Measurements from ENCODE around the gene WRAP73. TPM values are rescaled to one million over a fixed set of nuclear protein-coding genes. Genes with fewer than 3 reads are reported as not detected.
A peak's percentile ranks its signal among the peaks of the same experiment; 100 is the strongest.

Gene WRAP73
- total and polyA plus RNA-seq, 5 donors: 8.7 to 13.9 (median 12.5) TPM

- no peak overlapping the region for H3K27ac ChIP-seq (ENCODE audit: low read length)
- 11% methylated on average over 68 of the region's 68 CpGs for WGBS
- ATAC-seq: no peak
- intact Hi-C loops (cut with DNase I): no loop called here
- H3K4me3 ChIP-seq (ENCODE audit: low read length): peak overlapping the region; percentile 8
- H3K4me1 ChIP-seq (ENCODE audit: control insufficient read depth, insufficient read depth, low read length): no peaks in the 10 kb centered on the region
- DNase-seq: peak in 1 of 3 donors; percentile 63
- H3K27me3 ChIP-seq (ENCODE audit: control insufficient read depth, insufficient read depth): no peaks in the 10 kb centered on the region
- no peaks in the 10 kb centered on the region for H3K9me3 ChIP-seq (ENCODE audit: control insufficient read depth, low read length)
Observed at GRCh38 chr1:3652548-3653285, 2.8 kb upstream of the WRAP73 start.

GRCh38 chr1:3651930-3652547 lies 2.1 kb upstream of the WRAP73 start, which contains the start of gene TP73:
Gene TP73, plus strand, starts transcription at chr1:3652516. Its CDS starts 29,850 bp downstream, at chr1:3682366.
- DNase-seq (peak in 2 of 3 donors; percentile 69 to 71), ATAC-seq (peak; percentile 7 to 8)
- H3K4me3 ChIP-seq (ENCODE audit: low read length): peak within 1 kb of the TSS; percentile 8
- H3K27ac ChIP-seq (ENCODE audit: low read length): no peak within 1 kb of the TSS
- H3K4me1 ChIP-seq (ENCODE audit: control insufficient read depth, insufficient read depth, low read length): no peaks in the 10 kb centered on the region
- no peaks in the 10 kb centered on the region for H3K27me3 ChIP-seq (ENCODE audit: control insufficient read depth, insufficient read depth)
- intact Hi-C loops (cut with DNase I): no loop called here
- WGBS: under 1% methylated on average over 80 of the region's 80 CpGs
- H3K9me3 ChIP-seq (ENCODE audit: control insufficient read depth, low read length): no peaks in the 10 kb centered on the region

GRCh38 chr1:3651026-3651929 lies 1.4 kb upstream of the WRAP73 start:
- intact Hi-C loops (cut with DNase I): no loop called here
- no peaks in the 10 kb centered on the region for H3K9me3 ChIP-seq (ENCODE audit: control insufficient read depth, low read length)
- DNase-seq (peak in 1 of 3 donors; percentile 53), ATAC-seq (no peak)
- peak overlapping the region; percentile 8 for H3K4me3 ChIP-seq (ENCODE audit: low read length)
- H3K27ac ChIP-seq (ENCODE audit: low read length): no peak overlapping the region
- no peaks in the 10 kb centered on the region for H3K27me3 ChIP-seq (ENCODE audit: control insufficient read depth, insufficient read depth)
- 6% methylated on average over 83 of the region's 83 CpGs for WGBS
- H3K4me1 ChIP-seq (ENCODE audit: control insufficient read depth, insufficient read depth, low read length): no peaks in the 10 kb centered on the region

- ATAC-seq: peak in 1 of 2 donors; percentile 4
- Histone ChIP-seq H3K27me3 (ENCODE audit: control insufficient read depth, insufficient read depth) (no peaks in the 10 kb centered on the region), H3K27ac (ENCODE audit: low read length) (no peak overlapping the region), H3K4me3 (ENCODE audit: low read length) (peak overlapping the region; percentile 78), H3K9me3 (ENCODE audit: control insufficient read depth, low read length) (no peaks in the 10 kb centered on the region), H3K4me1 (ENCODE audit: control insufficient read depth, insufficient read depth, low read length) (no peaks in the 10 kb centered on the region)
- peak in 1 of 3 donors; percentile 58 for DNase-seq
- intact Hi-C loops (cut with DNase I): no loop called here
- 9% methylated on average over 50 of the region's 50 CpGs for WGBS
Observed at GRCh38 chr1:3650248-3651025, 534 bp upstream of the WRAP73 start.

- no peak for DNase-seq
- intact Hi-C loops (cut with DNase I): no loop called here
Observed at GRCh38 chr1:3646596-3646995, 3.3 kb downstream of the WRAP73 start.

GRCh38 chr1:3645666-3646355 lies 4.1 kb downstream of the WRAP73 start:
- 94% methylated on average over 27 of the region's 27 CpGs for WGBS
- DNase-seq (no peak), ATAC-seq (no peak)
- intact Hi-C loops (cut with DNase I): no loop called here
- no peaks in the 10 kb centered on the region for H3K4me1 ChIP-seq (ENCODE audit: control insufficient read depth, insufficient read depth, low read length)
- no peak overlapping the region for H3K4me3 ChIP-seq (ENCODE audit: low read length)
- no peaks in the 10 kb centered on the region for H3K27me3 ChIP-seq (ENCODE audit: control insufficient read depth, insufficient read depth)
- no peaks in the 10 kb centered on the region for H3K9me3 ChIP-seq (ENCODE audit: control insufficient read depth, low read length)
- H3K27ac ChIP-seq (ENCODE audit: low read length): no peak overlapping the region

More at GRCh38 chr1:3646596-3646995, 3.3 kb downstream of the WRAP73 start:
- no peaks in the 10 kb centered on the region for H3K9me3 ChIP-seq (ENCODE audit: control insufficient read depth, low read length)
- H3K27ac ChIP-seq (ENCODE audit: low read length): no peak overlapping the region
- no peak for ATAC-seq
- H3K4me3 ChIP-seq (ENCODE audit: low read length): no peak overlapping the region
- 93% methylated on average over 20 of the region's 20 CpGs for WGBS
- no peaks in the 10 kb centered on the region for H3K4me1 ChIP-seq (ENCODE audit: control insufficient read depth, insufficient read depth, low read length)
- H3K27me3 ChIP-seq (ENCODE audit: control insufficient read depth, insufficient read depth): no peaks in the 10 kb centered on the region

- Histone ChIP-seq H3K4me1 (ENCODE audit: control insufficient read depth, insufficient read depth, low read length) (no peaks in the 10 kb centered on the region), H3K27me3 (ENCODE audit: control insufficient read depth, insufficient read depth) (no peaks in the 10 kb centered on the region), H3K9me3 (ENCODE audit: control insufficient read depth, low read length) (no peaks in the 10 kb centered on the region), H3K4me3 (ENCODE audit: low read length) (no peak overlapping the region), H3K27ac (ENCODE audit: low read length) (no peak overlapping the region)
- 95% methylated on average over 43 of the region's 43 CpGs for WGBS
- no peak for DNase-seq
- no peak for ATAC-seq
- intact Hi-C loops (cut with DNase I): no loop called here
Observed at GRCh38 chr1:3645247-3645646, 4.7 kb downstream of the WRAP73 start.

GRCh38 chr1:3644273-3644672 lies 5.6 kb downstream of the WRAP73 start:
- H3K27ac ChIP-seq (ENCODE audit: low read length): no peak overlapping the region
- H3K4me3 ChIP-seq (ENCODE audit: low read length): no peak overlapping the region
- H3K9me3 ChIP-seq (ENCODE audit: control insufficient read depth, low read length): no peaks in the 10 kb centered on the region
- DNase-seq (no peak), ATAC-seq (no peak)
- H3K27me3 ChIP-seq (ENCODE audit: control insufficient read depth, insufficient read depth): no peaks in the 10 kb centered on the region
- no peaks in the 10 kb centered on the region for H3K4me1 ChIP-seq (ENCODE audit: control insufficient read depth, insufficient read depth, low read length)
- WGBS: 92% methylated on average over 19 of the region's 25 CpGs
- intact Hi-C loops (cut with DNase I): no loop called here

GRCh38 chr1:3642919-3643675 lies 6.8 kb downstream of the WRAP73 start:
- intact Hi-C loops (cut with DNase I): no loop called here
- no peaks in the 10 kb centered on the region for H3K9me3 ChIP-seq (ENCODE audit: control insufficient read depth, low read length)
- DNase-seq (no peak), ATAC-seq (no peak)
- H3K27me3 ChIP-seq (ENCODE audit: control insufficient read depth, insufficient read depth): no peaks in the 10 kb centered on the region
- H3K4me1 ChIP-seq (ENCODE audit: control insufficient read depth, insufficient read depth, low read length): no peaks in the 10 kb centered on the region
- WGBS: 86% methylated on average over 41 of the region's 43 CpGs
- H3K4me3 ChIP-seq (ENCODE audit: low read length): no peak overlapping the region
- H3K27ac ChIP-seq (ENCODE audit: low read length): no peak overlapping the region
